SU-DHL-6 (cell line): ENCODE results near the gene ACLY.

ENCODE experiments used
- CTCF ChIP-seq: fragments of 200-600 bp; sonication (generic); IDR thresholded peaks from one replicate; pipeline ENCODE4 v1.5.1; 2017; ENCODE audit warnings: antibody characterized with exemption, mild to moderate bottlenecking, low read length, moderate library complexity; ENCODE audit not compliant: insufficient read depth, poor library complexity, severe bottlenecking
- EZH2phosphoT487 ChIP-seq: fragments of 200-600 bp; sonication (generic), shearing (Covaris generic); conservative IDR thresholded peaks from 2 replicates; pipeline ENCODE4 v1.6.1; 2018; ENCODE audit warnings: mild to moderate bottlenecking, antibody characterized with exemption, low read length, moderate library complexity, mixed read lengths

- TF ChIP-seq CTCF (no peak), EZH2phosphoT487 (no peak)
Measured at GRCh38 chr17:41967921-41968578, 49.3 kb upstream of the ACLY start.
